GM12875 (cell line): Measurements from ENCODE around the gene PDE5A.

ENCODE experiments used
- H3K4me3 ChIP-seq: one replicate; pipeline ENCODE4 v1.5.1; 2011; ENCODE audit warnings: low read depth, low read length, control low read depth
- CTCF ChIP-seq: IDR thresholded peaks from 2 replicates; pipeline ENCODE4 v1.5.1; 2011; ENCODE audit warnings: low read depth, mild to moderate bottlenecking, control low read depth, inconsistent platforms, low read length, moderate library complexity, borderline replicate concordance; ENCODE audit not compliant: insufficient read depth

The PDE5A gene

GRCh38 chr4:119627267-119628255, 1.0 kb downstream of the PDE5A start:
- TF ChIP-seq CTCF = peak; percentile 77
- H3K4me3 ChIP-seq = peak overlapping the region; percentile 41

- peak overlapping the region; percentile 32 for H3K4me3 ChIP-seq
- no peak for TF ChIP-seq CTCF
Observed at GRCh38 chr4:119626943-119627266, 1.7 kb downstream of the PDE5A start.

GRCh38 chr4:119626420-119626819, 2.2 kb downstream of the PDE5A start:
- TF ChIP-seq CTCF = no peak
- H3K4me3 ChIP-seq = no peak overlapping the region

- TF ChIP-seq CTCF = no peak
- H3K4me3 ChIP-seq = no peak overlapping the region
Observed at GRCh38 chr4:119625761-119626160, 2.8 kb downstream of the PDE5A start.

GRCh38 chr4:119624356-119624755, 4.2 kb downstream of the PDE5A start:
- no peak overlapping the region for H3K4me3 ChIP-seq
- TF ChIP-seq CTCF = no peak

GRCh38 chr4:119623025-119623424, 5.6 kb downstream of the PDE5A start:
- TF ChIP-seq CTCF = no peak
- H3K4me3 ChIP-seq = no peak overlapping the region

GRCh38 chr4:119615068-119615719, 13.4 kb downstream of the PDE5A start:
- TF ChIP-seq CTCF = no peak
- no peak overlapping the region for H3K4me3 ChIP-seq
